Retinal pigment epithelial cell (primary cell): ENCODE results near the gene SMARCB1.

Source experiments
- DNase-seq: peaks from one replicate; pipeline ENCODE4 v3.0.0-alpha.2; 2010; ENCODE audit warnings: low read depth
- H3K4me3 ChIP-seq: 2 replicates; pipeline ENCODE4 v1.5.1; 2011; ENCODE audit warnings: mild to moderate bottlenecking, low read length, control low read depth, moderate library complexity
- TF ChIP-seq, protein P1 (sequence below): conservative IDR thresholded peaks from 2 replicates; pipeline ENCODE4 v1.5.1; 2011; ENCODE audit warnings: low read depth, low read length, control low read depth, inconsistent platforms

Gene SMARCB1

DNA sequence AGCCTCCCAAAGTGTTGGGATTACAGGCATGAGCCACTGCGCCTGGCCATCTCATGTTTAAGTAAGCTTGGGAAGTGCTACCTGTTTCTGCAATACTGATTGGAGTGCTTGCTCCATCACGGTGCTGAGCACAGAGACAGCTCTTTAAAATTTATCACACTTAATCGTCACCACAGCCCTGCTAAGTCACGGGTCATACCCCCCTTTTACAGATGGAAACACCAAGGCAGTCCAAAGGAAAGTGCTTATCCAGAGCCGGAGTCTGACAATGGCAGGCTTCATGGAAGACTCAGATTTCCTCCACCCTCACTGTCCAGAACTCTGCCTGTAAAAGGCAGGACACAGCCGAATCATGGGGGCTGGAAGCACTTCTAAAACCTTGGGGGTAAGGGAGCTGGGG, 26.7 kb upstream of the SMARCB1 start:
- TF ChIP-seq, protein P1, sequence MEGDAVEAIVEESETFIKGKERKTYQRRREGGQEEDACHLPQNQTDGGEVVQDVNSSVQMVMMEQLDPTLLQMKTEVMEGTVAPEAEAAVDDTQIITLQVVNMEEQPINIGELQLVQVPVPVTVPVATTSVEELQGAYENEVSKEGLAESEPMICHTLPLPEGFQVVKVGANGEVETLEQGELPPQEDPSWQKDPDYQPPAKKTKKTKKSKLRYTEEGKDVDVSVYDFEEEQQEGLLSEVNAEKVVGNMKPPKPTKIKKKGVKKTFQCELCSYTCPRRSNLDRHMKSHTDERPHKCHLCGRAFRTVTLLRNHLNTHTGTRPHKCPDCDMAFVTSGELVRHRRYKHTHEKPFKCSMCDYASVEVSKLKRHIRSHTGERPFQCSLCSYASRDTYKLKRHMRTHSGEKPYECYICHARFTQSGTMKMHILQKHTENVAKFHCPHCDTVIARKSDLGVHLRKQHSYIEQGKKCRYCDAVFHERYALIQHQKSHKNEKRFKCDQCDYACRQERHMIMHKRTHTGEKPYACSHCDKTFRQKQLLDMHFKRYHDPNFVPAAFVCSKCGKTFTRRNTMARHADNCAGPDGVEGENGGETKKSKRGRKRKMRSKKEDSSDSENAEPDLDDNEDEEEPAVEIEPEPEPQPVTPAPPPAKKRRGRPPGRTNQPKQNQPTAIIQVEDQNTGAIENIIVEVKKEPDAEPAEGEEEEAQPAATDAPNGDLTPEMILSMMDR, result no peak
- H3K4me3 ChIP-seq, result no peak overlapping the region

DNA sequence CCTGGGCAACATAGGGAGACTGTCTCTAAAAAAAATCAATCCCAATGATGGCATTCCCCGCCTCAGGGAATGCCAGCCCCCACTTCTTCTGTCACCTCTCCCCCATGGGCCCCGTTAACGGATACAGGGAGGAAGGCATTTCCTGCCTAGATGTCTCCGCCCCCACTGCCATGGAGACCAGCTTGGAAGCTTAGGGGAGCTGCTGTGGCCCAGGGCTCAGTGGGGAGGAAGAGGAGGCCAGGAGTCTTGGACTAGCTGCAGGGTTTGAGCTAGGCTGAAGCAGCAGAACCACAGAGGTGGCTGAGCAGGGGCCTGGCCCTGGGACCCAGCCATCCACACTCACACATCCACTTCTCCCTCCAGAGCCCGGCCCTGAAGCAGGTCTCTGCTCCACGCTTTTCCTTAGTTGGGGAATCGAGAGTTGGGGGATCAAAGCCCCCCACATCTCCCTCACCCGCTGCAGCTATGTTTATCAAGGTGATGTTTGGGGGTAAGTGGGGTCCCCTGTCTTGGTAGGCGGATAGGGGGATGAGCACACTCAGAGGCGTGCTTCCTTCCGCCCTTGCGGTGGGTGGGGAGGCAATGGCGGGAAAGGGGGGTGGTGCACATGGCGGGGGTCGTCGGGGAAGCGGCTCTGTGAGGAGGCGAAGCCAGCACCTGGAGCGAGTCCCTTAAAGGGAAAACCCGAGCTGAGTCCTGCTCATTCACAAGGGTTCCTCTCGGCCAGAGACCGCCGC, 23.8 kb upstream of the SMARCB1 start, which contains the start of gene C22orf15:
Gene C22orf15 (plus strand): TSS at position 149 of the 737 bp plus-strand sequence. CDS start 317 bp downstream, at position 466.
- TF ChIP-seq, protein P1, result no peak
- H3K4me3 ChIP-seq, result peak within 1 kb of the TSS; percentile 32
- no peak for DNase-seq

More for the DNA sequence above, 26.7 kb upstream of the SMARCB1 start:
- no peak for DNase-seq

DNA sequence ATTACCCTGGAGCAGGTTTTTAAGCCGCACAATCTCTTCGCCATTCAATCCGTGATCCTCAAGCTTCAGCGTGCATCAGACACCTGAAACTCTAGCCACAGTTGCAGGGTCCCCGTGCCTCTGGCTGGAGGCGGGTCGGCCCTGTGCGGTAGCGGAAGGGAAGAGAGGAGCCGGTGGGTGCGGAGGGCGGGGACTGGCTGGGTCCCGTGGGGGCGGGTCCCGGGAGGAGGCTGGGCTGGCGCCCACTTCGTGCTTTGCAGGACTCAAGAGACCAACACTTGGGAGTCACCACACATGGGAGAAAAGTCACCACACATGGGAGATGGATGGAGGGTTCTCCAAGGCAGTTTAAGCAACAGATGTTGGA, 23.2 kb upstream of the SMARCB1 start:
- TF ChIP-seq, protein P1, result no peak
- no peak for DNase-seq
- H3K4me3 ChIP-seq, result peak overlapping the region; percentile 32

DNA sequence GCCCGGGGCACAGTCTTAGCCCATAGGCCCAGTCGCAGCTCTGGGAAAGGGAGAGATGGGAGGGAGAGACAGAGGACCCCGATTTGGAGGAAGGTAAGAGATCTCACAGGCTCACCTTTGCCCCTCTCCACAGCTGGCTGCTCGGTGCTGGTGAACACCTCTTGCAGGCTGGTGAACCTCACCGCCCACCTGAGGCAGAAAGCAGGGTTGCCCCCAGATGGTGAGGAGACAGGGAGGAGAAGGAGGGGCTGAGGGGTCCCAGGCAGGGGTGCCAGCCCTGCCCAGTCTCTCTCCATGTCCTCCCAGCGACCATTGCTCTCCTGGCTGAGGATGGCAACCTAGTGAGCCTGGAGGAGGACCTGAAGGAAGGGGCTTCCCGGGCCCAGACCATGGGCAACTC, 22.8 kb upstream of the SMARCB1 start:
- TF ChIP-seq, protein P1, result no peak
- H3K4me3 ChIP-seq, result no peak overlapping the region
- no peak for DNase-seq

DNA sequence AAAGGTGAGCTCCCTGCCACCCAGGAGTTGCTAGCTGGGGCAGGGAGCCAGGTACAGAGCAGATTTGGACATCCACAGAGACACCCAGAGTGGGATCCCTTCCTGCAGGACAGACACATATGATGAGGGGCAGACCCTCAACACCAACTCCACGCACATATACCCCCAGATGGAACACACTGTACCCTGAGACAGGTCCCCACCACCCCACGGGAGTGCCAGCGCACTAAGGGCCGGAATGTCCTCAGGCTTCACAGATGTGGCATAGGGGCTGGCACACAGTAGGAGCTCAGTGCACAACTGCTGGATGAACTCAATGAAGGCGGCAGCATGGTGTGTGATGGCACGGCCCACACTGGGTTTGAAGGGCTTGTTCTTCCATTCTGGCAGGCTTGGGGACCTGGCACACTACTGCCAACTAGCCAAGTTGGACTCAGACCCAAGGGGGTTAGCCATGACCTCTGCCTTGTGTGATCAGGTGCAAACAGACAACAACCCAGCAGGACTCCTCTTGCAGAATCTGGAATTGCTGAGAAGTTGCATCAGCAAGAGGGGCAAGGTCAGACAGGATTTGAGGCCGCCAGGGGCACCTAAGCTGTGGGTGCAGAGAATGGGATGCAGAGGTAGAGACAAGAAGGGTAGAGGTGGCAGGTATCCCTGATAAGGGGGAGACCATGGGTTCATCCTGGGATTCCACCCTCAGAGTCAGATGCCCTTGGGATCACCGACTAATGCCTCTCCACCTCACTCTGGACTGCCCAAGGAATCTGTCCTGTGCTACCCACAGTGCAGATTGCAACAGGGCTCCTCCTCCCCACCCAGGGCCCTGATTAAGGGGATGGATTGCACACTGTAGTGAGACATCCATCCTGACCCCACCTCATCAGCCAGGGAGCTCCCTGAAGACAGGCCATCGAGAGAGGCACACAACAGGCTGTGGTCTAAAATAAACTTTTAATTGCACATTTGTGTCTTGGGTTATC, 21.6 kb upstream of the SMARCB1 start:
- TF ChIP-seq, protein P1, result no peak
- no peak for DNase-seq
- no peak overlapping the region for H3K4me3 ChIP-seq

DNA sequence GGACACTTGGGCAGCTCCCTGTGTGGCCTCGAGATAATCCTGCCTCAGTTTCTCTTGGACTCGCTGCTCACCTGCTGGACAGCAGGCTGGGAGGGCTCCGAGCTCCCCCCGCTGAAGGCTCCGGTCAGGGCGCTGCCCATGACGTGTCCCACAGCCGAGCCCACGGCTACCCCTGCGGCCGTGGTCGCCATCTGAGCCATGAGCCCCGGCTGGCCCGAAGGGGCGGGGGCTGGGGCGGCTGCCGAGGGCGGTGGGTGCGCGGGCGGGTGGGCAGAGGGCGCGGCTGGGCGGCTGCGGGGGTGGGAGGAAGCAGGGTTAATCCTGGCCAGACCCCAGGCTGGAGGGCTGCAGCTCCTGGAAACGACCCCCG, 19.5 kb upstream of the SMARCB1 start:
- H3K4me3 ChIP-seq, result peak overlapping the region; percentile 64
- no peak for DNase-seq
- TF ChIP-seq, protein P1, result no peak
